Panc1 (cell line): ENCODE results near the gene SPSB1. TPM values are rescaled to one million over a fixed set of nuclear protein-coding genes. Genes with fewer than 3 reads are reported as not detected.

ENCODE experiments used
- ATAC-seq: fragments of 200-7000 bp; cut with Tn5 transposase; 2 replicates; pipeline ENCODE4 v1.9.1; 2020; ENCODE audit warnings: mild to moderate bottlenecking, moderate library complexity
- BruUV-seq: library from RNA; stranded (reverse); fragments of 400-500 nt; replicated peaks from 2 replicates; lab custom pipeline; 2021; lab: Mats Ljungman, UMichigan
- CTCF ChIA-PET: fragments of 300-600 bp; sonication (Branson Sonifier 250); formaldehyde crosslinking; loops from one replicate; lab custom pipeline; 2022; ENCODE audit warnings: antibody characterized with exemption; lab: Charles Lee
- POLR2A ChIA-PET: fragments of 300-600 bp; sonication (Branson Sonifier 250); formaldehyde crosslinking; loops from one replicate; lab custom pipeline; 2022; ENCODE audit warnings: antibody characterized with exemption; lab: Charles Lee
- DNase-seq: peaks from one replicate; pipeline ENCODE4 v3.0.0-alpha.2; 2010; ENCODE audit warnings: low read depth, low spot score
- H3K27ac ChIP-seq: 2 replicates; pipeline ENCODE4 v1.5.1; 2011; ENCODE audit warnings: mild to moderate bottlenecking, low read length, inconsistent platforms
- H3K27me3 ChIP-seq: fragments of 200-500 bp; sonication (Bioruptor generic); 2 replicates; pipeline ENCODE4 v1.6.0; 2014; ENCODE audit warnings: low read length, inconsistent platforms; ENCODE audit not compliant: control insufficient read depth, insufficient read depth
- H3K36me3 ChIP-seq: fragments of 200-500 bp; sonication (Bioruptor generic); 2 replicates; pipeline ENCODE4 v1.5.1; 2014; ENCODE audit warnings: inconsistent platforms, mild to moderate bottlenecking, low read length, moderate library complexity; ENCODE audit not compliant: control insufficient read depth, insufficient read depth
- H3K4me1 ChIP-seq: 2 replicates; pipeline ENCODE4 v1.5.1; 2011; ENCODE audit warnings: inconsistent platforms, mild to moderate bottlenecking, low read length, moderate library complexity; ENCODE audit not compliant: control insufficient read depth, insufficient read depth
- H3K4me3 ChIP-seq, 2 experiments: 2 replicates each; pipeline ENCODE4 v1.5.1; 2011 to 2012; ENCODE audit warnings: low read depth in 2 of 2, low read length in 2 of 2, mild to moderate bottlenecking in 2 of 2, inconsistent platforms in 1 of 2, moderate library complexity in 1 of 2
- H3K9me3 ChIP-seq: fragments of 200-500 bp; sonication (Bioruptor generic); 2 replicates; pipeline ENCODE4 v1.5.1; 2014; ENCODE audit warnings: low read depth, mild to moderate bottlenecking, inconsistent platforms, low read length, moderate library complexity; ENCODE audit not compliant: control insufficient read depth, insufficient read depth
- POLR2AphosphoS5 ChIP-seq: IDR thresholded peaks from 2 replicates; pipeline ENCODE4 v1.6.1; 2012; ENCODE audit warnings: mild to moderate bottlenecking, low read depth, low read length, moderate library complexity
- SIN3A ChIP-seq: IDR thresholded peaks from 2 replicates; pipeline ENCODE4 v1.6.1; 2012; ENCODE audit warnings: low read depth, mild to moderate bottlenecking, low read length, moderate library complexity, borderline replicate concordance; ENCODE audit not compliant: insufficient read depth
- TCF7L2 ChIP-seq: IDR thresholded peaks from 2 replicates; pipeline ENCODE4 v1.6.1; 2011; ENCODE audit warnings: mild to moderate bottlenecking, low read depth, low read length, inconsistent platforms
- in situ Hi-C: cut with HindIII; loops from 2 replicates; pipeline ENCODE4 v1.10.0; 2016; ENCODE audit warnings: low sequenced_read_pairs, low pct_unique_long_range_greater_than_20kb
- intact Hi-C: fragments of 100-400 bp; cut with micrococcal nuclease; formaldehyde crosslinking; loops from one replicate; pipeline ENCODE4 v1.10.0; 2022; ENCODE audit not compliant: unreplicated experiment
- total RNA-seq: library from RNA; stranded (reverse); gene quantifications from one replicate; pipeline ENCODE4 v1.2.1, GENCODE V29; 2021; ENCODE audit not compliant: unreplicated experiment
- TF ChIP-seq, protein P1 (sequence below): fragments of 450-650 bp; IDR thresholded peaks from 2 replicates; pipeline ENCODE4 v1.5.1; 2017; ENCODE audit warnings: mild to moderate bottlenecking
- TF ChIP-seq, protein P2 (sequence below), 2 experiments: IDR thresholded peaks; 2 replicates each; pipeline ENCODE4 v1.6.1; 2011 to 2012; ENCODE audit warnings: low read depth in 2 of 2, control low read depth in 1 of 2, low read length in 1 of 2, mild to moderate bottlenecking in 1 of 2, moderate library complexity in 1 of 2; ENCODE audit not compliant: insufficient read depth in 1 of 2

SPSB1 gene
- total RNA-seq, 1 experiment from 2014 or later, result 73.7 TPM

DNA sequence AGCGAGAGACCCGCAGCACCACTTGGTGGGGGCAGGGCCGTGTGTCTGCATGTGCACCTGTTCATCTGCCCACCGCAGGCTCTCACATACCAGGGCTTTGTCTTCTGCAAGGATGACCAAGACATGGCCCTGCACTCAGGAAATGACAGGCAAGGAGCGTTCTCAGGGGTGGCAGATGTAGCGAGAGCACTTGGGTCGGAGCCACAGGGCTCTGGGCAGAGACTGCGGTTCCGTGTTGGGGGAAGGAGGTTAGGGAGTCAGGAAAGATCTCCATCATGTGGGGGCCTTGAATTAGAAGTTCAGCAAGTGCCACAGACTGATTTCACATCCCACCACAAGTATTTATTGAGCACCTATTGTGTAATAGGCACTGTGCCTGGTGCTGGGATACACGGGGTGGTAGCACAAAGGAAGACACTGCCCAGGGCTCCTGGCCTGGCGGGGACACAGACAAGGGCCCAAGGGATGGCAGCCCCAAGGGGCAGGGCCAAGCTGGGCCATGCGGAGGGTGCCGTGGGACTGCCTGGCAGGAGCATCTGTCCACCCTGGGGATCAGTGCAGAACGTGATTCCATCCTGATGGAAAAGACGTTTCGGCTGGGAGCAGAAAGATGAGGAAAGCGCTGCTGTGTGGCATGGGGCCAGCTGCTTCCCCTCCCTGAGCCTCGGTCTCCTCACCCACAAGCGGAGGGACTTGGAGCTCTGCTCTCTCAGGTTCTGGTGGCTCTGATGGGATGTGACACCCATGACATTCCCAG is 11.4 kb upstream of the SPSB1 start:
- Histone ChIP-seq H3K4me3 (no peak overlapping the region; a peak in 1 of 4 replicates), H3K27ac (peak overlapping the region; percentile 81), H3K27me3 (no peaks in the 10 kb centered on the region), H3K9me3 (no peaks in the 10 kb centered on the region), H3K36me3 (no peaks in the 10 kb centered on the region), H3K4me1 (peaks cover 43% of the 10 kb centered on the region)
- no TSS peak for BruUV-seq
- ChIA-PET POLR2A (interaction anchor here (0.7 kb wide), 1 partner anchor 116 kb away, joined by 4 read pairs; no protein-coding TSS in a partner anchor), CTCF (interaction anchor here (0.9 kb wide), 1 partner anchor 14 kb away, joined by 4 read pairs; no protein-coding TSS in a partner anchor)
- intact Hi-C loops (no loop called here), in situ Hi-C loops (no loop called here)
- TF ChIP-seq, protein P1, sequence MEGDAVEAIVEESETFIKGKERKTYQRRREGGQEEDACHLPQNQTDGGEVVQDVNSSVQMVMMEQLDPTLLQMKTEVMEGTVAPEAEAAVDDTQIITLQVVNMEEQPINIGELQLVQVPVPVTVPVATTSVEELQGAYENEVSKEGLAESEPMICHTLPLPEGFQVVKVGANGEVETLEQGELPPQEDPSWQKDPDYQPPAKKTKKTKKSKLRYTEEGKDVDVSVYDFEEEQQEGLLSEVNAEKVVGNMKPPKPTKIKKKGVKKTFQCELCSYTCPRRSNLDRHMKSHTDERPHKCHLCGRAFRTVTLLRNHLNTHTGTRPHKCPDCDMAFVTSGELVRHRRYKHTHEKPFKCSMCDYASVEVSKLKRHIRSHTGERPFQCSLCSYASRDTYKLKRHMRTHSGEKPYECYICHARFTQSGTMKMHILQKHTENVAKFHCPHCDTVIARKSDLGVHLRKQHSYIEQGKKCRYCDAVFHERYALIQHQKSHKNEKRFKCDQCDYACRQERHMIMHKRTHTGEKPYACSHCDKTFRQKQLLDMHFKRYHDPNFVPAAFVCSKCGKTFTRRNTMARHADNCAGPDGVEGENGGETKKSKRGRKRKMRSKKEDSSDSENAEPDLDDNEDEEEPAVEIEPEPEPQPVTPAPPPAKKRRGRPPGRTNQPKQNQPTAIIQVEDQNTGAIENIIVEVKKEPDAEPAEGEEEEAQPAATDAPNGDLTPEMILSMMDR, result no peak
- TF ChIP-seq POLR2AphosphoS5 (no peak), SIN3A (no peak), TCF7L2 (no peak)
- TF ChIP-seq, protein P2, sequence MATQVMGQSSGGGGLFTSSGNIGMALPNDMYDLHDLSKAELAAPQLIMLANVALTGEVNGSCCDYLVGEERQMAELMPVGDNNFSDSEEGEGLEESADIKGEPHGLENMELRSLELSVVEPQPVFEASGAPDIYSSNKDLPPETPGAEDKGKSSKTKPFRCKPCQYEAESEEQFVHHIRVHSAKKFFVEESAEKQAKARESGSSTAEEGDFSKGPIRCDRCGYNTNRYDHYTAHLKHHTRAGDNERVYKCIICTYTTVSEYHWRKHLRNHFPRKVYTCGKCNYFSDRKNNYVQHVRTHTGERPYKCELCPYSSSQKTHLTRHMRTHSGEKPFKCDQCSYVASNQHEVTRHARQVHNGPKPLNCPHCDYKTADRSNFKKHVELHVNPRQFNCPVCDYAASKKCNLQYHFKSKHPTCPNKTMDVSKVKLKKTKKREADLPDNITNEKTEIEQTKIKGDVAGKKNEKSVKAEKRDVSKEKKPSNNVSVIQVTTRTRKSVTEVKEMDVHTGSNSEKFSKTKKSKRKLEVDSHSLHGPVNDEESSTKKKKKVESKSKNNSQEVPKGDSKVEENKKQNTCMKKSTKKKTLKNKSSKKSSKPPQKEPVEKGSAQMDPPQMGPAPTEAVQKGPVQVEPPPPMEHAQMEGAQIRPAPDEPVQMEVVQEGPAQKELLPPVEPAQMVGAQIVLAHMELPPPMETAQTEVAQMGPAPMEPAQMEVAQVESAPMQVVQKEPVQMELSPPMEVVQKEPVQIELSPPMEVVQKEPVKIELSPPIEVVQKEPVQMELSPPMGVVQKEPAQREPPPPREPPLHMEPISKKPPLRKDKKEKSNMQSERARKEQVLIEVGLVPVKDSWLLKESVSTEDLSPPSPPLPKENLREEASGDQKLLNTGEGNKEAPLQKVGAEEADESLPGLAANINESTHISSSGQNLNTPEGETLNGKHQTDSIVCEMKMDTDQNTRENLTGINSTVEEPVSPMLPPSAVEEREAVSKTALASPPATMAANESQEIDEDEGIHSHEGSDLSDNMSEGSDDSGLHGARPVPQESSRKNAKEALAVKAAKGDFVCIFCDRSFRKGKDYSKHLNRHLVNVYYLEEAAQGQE (IDR thresholded peaks at IDR 0.05; ENCODE audit: insufficient read depth in 1 of 2, low read depth in 2 of 2, low read length in 1 of 2), result no peak
- ATAC-seq (peak; percentile 28), DNase-seq (no peak)

DNA sequence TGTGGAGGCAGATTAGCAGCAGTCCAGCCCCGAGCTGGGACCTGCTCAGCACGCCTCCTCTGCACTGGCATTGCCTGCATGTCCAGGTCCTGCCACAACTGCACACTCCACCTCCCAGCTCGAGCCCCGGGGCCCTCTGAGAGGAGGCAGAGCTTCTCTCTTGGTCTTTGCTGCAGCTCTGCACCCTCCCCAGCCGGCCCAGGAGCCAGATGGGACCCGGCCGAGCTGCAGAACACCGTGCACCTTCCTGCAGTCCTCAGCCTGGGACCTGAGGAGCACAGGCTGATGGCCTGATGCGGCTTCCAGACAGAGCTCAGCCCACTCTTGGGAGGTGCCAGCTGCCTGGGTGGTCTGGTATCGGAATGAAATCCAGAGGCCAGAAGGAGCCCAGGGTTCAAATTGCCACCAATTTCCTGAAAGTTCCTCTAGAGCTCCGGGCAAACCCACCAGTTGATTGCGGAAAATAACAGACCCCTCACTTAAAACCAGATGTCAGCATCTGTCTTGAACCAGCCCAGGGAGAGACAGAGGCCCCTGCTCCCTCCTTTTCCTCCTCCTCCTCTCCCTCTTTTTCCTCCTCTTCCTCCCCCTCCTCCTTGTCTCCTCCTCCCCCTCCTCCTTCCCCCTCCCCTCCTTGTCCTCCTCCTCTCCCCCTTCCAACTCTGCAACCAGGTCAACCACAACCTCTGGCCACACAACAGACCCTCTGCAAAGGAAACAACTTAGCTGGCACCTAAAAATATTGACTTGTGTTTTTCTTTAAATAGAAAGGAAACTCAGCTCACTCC is 10.6 kb upstream of the SPSB1 start:
- in situ Hi-C loops (no loop called here), intact Hi-C loops (no loop called here)
- POLR2A ChIA-PET, result interaction anchor here (0.7 kb wide), 1 partner anchor 117 kb away, joined by 4 read pairs; no protein-coding TSS in a partner anchor

More for the DNA sequence above, 10.6 kb upstream of the SPSB1 start:
- no TSS peak for BruUV-seq
- H3K4me3 ChIP-seq, result no peak overlapping the region
- ATAC-seq (peak; percentile 77), DNase-seq (no peak)
- TF ChIP-seq, protein P2 (IDR thresholded peaks at IDR 0.05; ENCODE audit: insufficient read depth in 1 of 2, low read depth in 2 of 2, low read length in 1 of 2), result no peak
- TF ChIP-seq TCF7L2 (no peak), POLR2AphosphoS5 (no peak), SIN3A (no peak)
- TF ChIP-seq, protein P1, result no peak
- H3K4me1 ChIP-seq, result peaks cover 40% of the 10 kb centered on the region
- H3K27me3 ChIP-seq, result no peaks in the 10 kb centered on the region
- no peaks in the 10 kb centered on the region for H3K36me3 ChIP-seq
- CTCF ChIA-PET, result interaction anchor here (0.9 kb wide), 1 partner anchor 15 kb away, joined by 4 read pairs; no protein-coding TSS in a partner anchor
- H3K27ac ChIP-seq, result peak overlapping the region; percentile 81
- H3K9me3 ChIP-seq, result no peaks in the 10 kb centered on the region
